ENCODE data around the gene IMMP2L.

DNA sequence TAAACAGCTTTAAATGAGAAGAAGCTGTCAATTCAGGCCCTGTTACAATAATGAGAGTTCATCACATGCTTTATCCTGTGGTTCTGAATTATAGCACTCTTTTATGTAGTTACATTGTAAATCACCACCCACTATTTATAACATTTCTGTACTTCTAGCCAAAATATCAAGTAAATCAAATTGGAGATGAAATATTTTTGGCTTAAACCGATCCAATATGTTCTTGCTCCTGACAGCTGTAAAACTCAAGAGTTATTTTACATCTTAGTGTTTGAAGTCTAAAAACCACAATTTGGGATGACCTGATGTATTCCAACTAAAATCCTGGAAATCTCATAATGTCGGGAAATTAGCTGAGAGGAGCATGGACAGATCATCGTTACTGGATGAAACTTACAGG lies 842.6 kb downstream of the IMMP2L start:
- no peak for TF ChIP-seq POLR2A (IDR thresholded peaks at IDR 0.05; ENCODE audit: low read depth, low read length)
- no peak for TF ChIP-seq CEBPB (IDR thresholded peaks at IDR 0.05; ENCODE audit: low read depth, low read length)
- TF ChIP-seq, protein P1, sequence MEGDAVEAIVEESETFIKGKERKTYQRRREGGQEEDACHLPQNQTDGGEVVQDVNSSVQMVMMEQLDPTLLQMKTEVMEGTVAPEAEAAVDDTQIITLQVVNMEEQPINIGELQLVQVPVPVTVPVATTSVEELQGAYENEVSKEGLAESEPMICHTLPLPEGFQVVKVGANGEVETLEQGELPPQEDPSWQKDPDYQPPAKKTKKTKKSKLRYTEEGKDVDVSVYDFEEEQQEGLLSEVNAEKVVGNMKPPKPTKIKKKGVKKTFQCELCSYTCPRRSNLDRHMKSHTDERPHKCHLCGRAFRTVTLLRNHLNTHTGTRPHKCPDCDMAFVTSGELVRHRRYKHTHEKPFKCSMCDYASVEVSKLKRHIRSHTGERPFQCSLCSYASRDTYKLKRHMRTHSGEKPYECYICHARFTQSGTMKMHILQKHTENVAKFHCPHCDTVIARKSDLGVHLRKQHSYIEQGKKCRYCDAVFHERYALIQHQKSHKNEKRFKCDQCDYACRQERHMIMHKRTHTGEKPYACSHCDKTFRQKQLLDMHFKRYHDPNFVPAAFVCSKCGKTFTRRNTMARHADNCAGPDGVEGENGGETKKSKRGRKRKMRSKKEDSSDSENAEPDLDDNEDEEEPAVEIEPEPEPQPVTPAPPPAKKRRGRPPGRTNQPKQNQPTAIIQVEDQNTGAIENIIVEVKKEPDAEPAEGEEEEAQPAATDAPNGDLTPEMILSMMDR (conservative IDR thresholded peaks at IDR 0.05; ENCODE audit: low read depth, low read length), result no peak
- TF ChIP-seq FOS (IDR thresholded peaks at IDR 0.05; ENCODE audit: low read depth, low read length), result no peak
- TF ChIP-seq RFX5 (IDR thresholded peaks at IDR 0.05; ENCODE audit: low read depth, low read length), result no peak
- TF ChIP-seq, protein P2, sequence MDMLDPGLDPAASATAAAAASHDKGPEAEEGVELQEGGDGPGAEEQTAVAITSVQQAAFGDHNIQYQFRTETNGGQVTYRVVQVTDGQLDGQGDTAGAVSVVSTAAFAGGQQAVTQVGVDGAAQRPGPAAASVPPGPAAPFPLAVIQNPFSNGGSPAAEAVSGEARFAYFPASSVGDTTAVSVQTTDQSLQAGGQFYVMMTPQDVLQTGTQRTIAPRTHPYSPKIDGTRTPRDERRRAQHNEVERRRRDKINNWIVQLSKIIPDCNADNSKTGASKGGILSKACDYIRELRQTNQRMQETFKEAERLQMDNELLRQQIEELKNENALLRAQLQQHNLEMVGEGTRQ (IDR thresholded peaks at IDR 0.05; ENCODE audit: low read depth, low read length), result no peak
- no peak for TF ChIP-seq MXI1 (IDR thresholded peaks at IDR 0.05; ENCODE audit: borderline replicate concordance, low read depth, low read length)
- TF ChIP-seq RCOR1 (IDR thresholded peaks at IDR 0.05; ENCODE audit: insufficient replicate concordance, low read length), result no peak
- TF ChIP-seq SMC3 (IDR thresholded peaks at IDR 0.05; ENCODE audit: low read depth, low read length), result no peak
- no peak for TF ChIP-seq NFE2L2 (IDR thresholded peaks at IDR 0.05; ENCODE audit: low read depth, low read length)
